B cell (primary cell): ENCODE data around the gene MYLK2. TPM values are rescaled to one million over a fixed set of nuclear protein-coding genes. Genes with fewer than 3 reads are reported as not detected.

Experiments used
- ATAC-seq: fragments of 200-7000 bp; cut with Tn5 transposase; one replicate; pipeline ENCODE4 v1.10.0; 2021; ENCODE audit warnings: low read depth, mild to moderate bottlenecking, moderate number of reproducible peaks, moderate library complexity
- CTCF ChIA-PET: fragments of 350-600 bp; sonication (Branson Sonifier 250); formaldehyde crosslinking; loops from one replicate; lab custom pipeline; 2021; ENCODE audit warnings: antibody characterized with exemption, inconsistent platforms; lab: Charles Lee
- POLR2A ChIA-PET: fragments of 350-600 bp; sonication (Branson Sonifier 250); formaldehyde crosslinking; loops from one replicate; lab custom pipeline; 2021; ENCODE audit warnings: antibody characterized with exemption; lab: Charles Lee
- DNase-seq: peaks from one replicate; pipeline ENCODE4 v3.0.0; 2013
- H2AFZ ChIP-seq: 2 replicates; pipeline ENCODE4 v1.6.1; 2012; ENCODE audit warnings: mild to moderate bottlenecking, low read depth, low read length; ENCODE audit not compliant: insufficient read depth, poor library complexity, severe bottlenecking
- H3K27ac ChIP-seq, 2 donors: 1 replicate in 1 of 2; 2 replicates in 1 of 2; pipeline ENCODE4 v1.5.1; 2012 to 2013; ENCODE audit warnings: low read length in 2 of 2, mild to moderate bottlenecking in 2 of 2, moderate library complexity in 1 of 2
- H3K27me3 ChIP-seq, 4 experiments: fragments of 200-600 bp in 1 of 4; sonication (generic) in 1 of 4; replicated peaks in 1 of 4; 1 replicate in 2 of 4; 2 replicates in 2 of 4; pipeline versions ENCODE4 v1.6.1 to v1.7.0; 2013 to 2016; ENCODE audit warnings: low read length in 3 of 4, mild to moderate bottlenecking in 2 of 4, mixed read lengths in 1 of 4, moderate library complexity in 1 of 4; ENCODE audit not compliant: insufficient read depth in 4 of 4, control insufficient read depth in 3 of 4; ENCODE audit errors: control extremely low read depth in 1 of 4
- H3K36me3 ChIP-seq, 2 experiments: replicated peaks in 1 of 2; 1 replicate in 1 of 2; 2 replicates in 1 of 2; pipeline versions ENCODE4 v1.6.1 to v1.7.1; 2013; ENCODE audit warnings: low read length in 1 of 2; ENCODE audit not compliant: insufficient read depth in 2 of 2, control insufficient read depth in 1 of 2; ENCODE audit errors: control extremely low read depth in 1 of 2, extremely low read depth in 1 of 2
- H3K4me1 ChIP-seq, 2 donors: fragments of 200-600 bp in 1 of 2; sonication (generic) in 1 of 2; 1 replicate in 1 of 2; 2 replicates in 1 of 2; pipeline versions ENCODE4 v1.5.1 to v1.6.1; 2013 to 2017; ENCODE audit warnings: low read length in 2 of 2; ENCODE audit not compliant: control insufficient read depth in 2 of 2, insufficient read depth in 2 of 2
- H3K4me2 ChIP-seq: replicated peaks from 2 replicates; pipeline ENCODE3; 2012; ENCODE audit warnings: mild to moderate bottlenecking, low read depth, low read length; ENCODE audit not compliant: poor library complexity, severe bottlenecking
- H3K4me3 ChIP-seq, 5 experiments: fragments of 200-600 bp in 1 of 5; sonication (generic) in 1 of 5; 1 replicate in 3 of 5; 2 replicates in 2 of 5; pipeline versions ENCODE4 v1.5.1 to v1.7.0; 2011 to 2016; ENCODE audit warnings: low read length in 4 of 5, mild to moderate bottlenecking in 4 of 5, low read depth in 2 of 5, control low read depth in 1 of 5, moderate library complexity in 1 of 5; ENCODE audit not compliant: insufficient read depth in 1 of 5; ENCODE audit errors: control extremely low read depth in 1 of 5, extremely low read depth in 1 of 5
- H3K79me2 ChIP-seq: fragments of 200-600 bp; sonication (generic); one replicate; pipeline ENCODE4 v1.6.0; 2016; ENCODE audit warnings: low read length; ENCODE audit not compliant: control insufficient read depth, insufficient read depth
- H3K9ac ChIP-seq: fragments of 200-600 bp; sonication (generic); 2 replicates; pipeline ENCODE4 v1.6.1; 2017; ENCODE audit warnings: mild to moderate bottlenecking, low read length, moderate library complexity
- H3K9me3 ChIP-seq, 3 donors: one replicate each; pipeline versions ENCODE4 v1.6.1 to v1.7.1; 2013; ENCODE audit warnings: low read length in 2 of 3; ENCODE audit not compliant: control insufficient read depth in 2 of 3, insufficient read depth in 1 of 3; ENCODE audit errors: control extremely low read depth in 1 of 3
- H4K20me1 ChIP-seq: 2 replicates; pipeline ENCODE4 v1.6.0; 2012; ENCODE audit warnings: mild to moderate bottlenecking, low read length; ENCODE audit not compliant: insufficient read depth, control insufficient read depth, poor library complexity, severe bottlenecking
- H3K27ac Mint-ChIP-seq: one replicate; pipeline ENCODE4 v1.8.0; 2021; ENCODE audit warnings: mixed read lengths
- H3K27me3 Mint-ChIP-seq: one replicate; pipeline ENCODE4 v1.8.0; 2021; ENCODE audit warnings: mixed read lengths
- H3K4me1 Mint-ChIP-seq: one replicate; pipeline ENCODE4 v1.8.0; 2021; ENCODE audit warnings: mixed read lengths
- H3K4me3 Mint-ChIP-seq: one replicate; pipeline ENCODE4 v1.8.0; 2021; ENCODE audit warnings: mixed read lengths
- H3K9me3 Mint-ChIP-seq: one replicate; pipeline ENCODE4 v1.8.0; 2022; ENCODE audit warnings: mixed read lengths; ENCODE audit not compliant: insufficient read depth
- CTCF ChIP-seq: fragments of 200-600 bp; IDR thresholded peaks from one replicate; pipeline ENCODE4 v1.8.0; 2022; ENCODE audit warnings: antibody characterized with exemption, mild to moderate bottlenecking
- EZH2 ChIP-seq: IDR thresholded peaks from 2 replicates; pipeline ENCODE4 v1.6.1; 2012; ENCODE audit warnings: borderline replicate concordance, low read depth, mild to moderate bottlenecking, moderate library complexity, low read length; ENCODE audit not compliant: insufficient read depth, poor library complexity, severe bottlenecking
- WGBS: methylation state at CpG from one replicate; pipeline ENCODE4 v1.1.5; 2013; ENCODE audit warnings: missing lambda C conversion rate; ENCODE audit not compliant: insufficient coverage; 5-methylcytosine and 5-hydroxymethylcytosine counted together
- intact Hi-C: fragments of 100-400 bp; cut with micrococcal nuclease; formaldehyde crosslinking; loops from one replicate; pipeline ENCODE4 v1.10.0; 2022
- polyA plus RNA-seq: library from polyadenylated mRNA; depleted of rRNA; stranded (reverse); fragments of >200 nt; gene quantifications from 2 replicates; pipeline ENCODE4 v1.2.3, GENCODE V29; 2012
- total RNA-seq, 2 donors: library from RNA; stranded (reverse); fragments of 120-200 nt in 1 of 2; gene quantifications; 1 replicate in 1 of 2; 2 replicates in 1 of 2; pipeline versions ENCODE4 v1.2.3 to v1.2.4, GENCODE V29; 2013 to 2022

Gene MYLK2
- total and polyA plus RNA-seq, 2 donors (not counting 1 experiment from before 2014, with no cell fraction given) = not detected

GRCh38 chr20:31815408-31816188, 3.6 kb upstream of the MYLK2 start:
- Histone ChIP-seq H3K4me3 (no peak overlapping the region), H3K9ac (no peak overlapping the region), H3K27me3 (no peaks in the 10 kb centered on the region), H3K36me3 (no peaks in the 10 kb centered on the region), H3K27ac (no peak overlapping the region), H3K4me2 (no peak overlapping the region), H3K4me1 (peaks cover 0 to 4% of the 10 kb centered on the region in 2 donors), H3K9me3 (no peaks in the 10 kb centered on the region), H4K20me1 (no peaks in the 10 kb centered on the region), H3K79me2 (no peaks in the 10 kb centered on the region), H2AFZ (no peak overlapping the region)
- ATAC-seq (no peak), DNase-seq (no peak)
- no peak overlapping the region for H3K27ac Mint-ChIP-seq
- no peaks in the 10 kb centered on the region for H3K9me3 Mint-ChIP-seq
- WGBS = 81% methylated on average over 9 of the region's 9 CpGs
- intact Hi-C loops = no loop called here
- no peaks in the 10 kb centered on the region for H3K27me3 Mint-ChIP-seq
- H3K4me1 Mint-ChIP-seq = no peaks in the 10 kb centered on the region
- ChIA-PET POLR2A (no interaction called here), CTCF (interaction anchor here (1.3 to 1.7 kb wide), 2 partner anchors 37 to 217 kb away, joined by 3 read pairs; no protein-coding TSS in a partner anchor)
- no peak for TF ChIP-seq CTCF
- TF ChIP-seq EZH2 = no peak
- H3K4me3 Mint-ChIP-seq = no peak overlapping the region

DNA sequence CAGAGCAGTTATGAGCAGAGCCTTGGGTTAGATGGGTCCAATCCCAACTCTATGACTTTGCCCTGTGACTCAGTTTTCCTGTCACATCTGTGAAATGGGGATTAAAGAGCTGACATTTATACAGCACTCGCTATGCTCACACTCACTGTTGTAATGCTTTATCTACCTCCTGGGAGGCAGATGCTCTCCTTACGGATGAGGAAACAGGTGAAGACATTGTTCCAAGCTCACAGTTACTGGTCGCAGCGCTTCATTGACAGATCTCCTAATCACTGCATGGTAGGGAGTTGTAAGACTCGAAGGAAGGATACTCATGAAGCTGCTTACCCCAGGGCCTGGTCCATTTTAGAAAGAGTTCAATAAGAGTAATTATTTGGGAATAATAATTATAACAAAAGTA, 2.9 kb upstream of the MYLK2 start:
- H3K27me3 Mint-ChIP-seq = peaks cover 2% of the 10 kb centered on the region
- no peaks in the 10 kb centered on the region for H3K4me1 Mint-ChIP-seq

More for the DNA sequence above, 2.9 kb upstream of the MYLK2 start:
- no peak for ATAC-seq
- H3K9me3 ChIP-seq = no peaks in the 10 kb centered on the region
- Mint-ChIP-seq H3K27ac (no peak overlapping the region), H3K9me3 (no peaks in the 10 kb centered on the region), H3K4me3 (no peak overlapping the region)
- 100% methylated on average over 1 of the region's 5 CpGs for WGBS
- no peak overlapping the region for H3K27ac ChIP-seq
- no peak for DNase-seq
- no peak overlapping the region for H3K4me2 ChIP-seq
- intact Hi-C loops = no loop called here
- no peaks in the 10 kb centered on the region for H4K20me1 ChIP-seq
- TF ChIP-seq EZH2 = no peak
- no peak for TF ChIP-seq CTCF
- H2AFZ ChIP-seq = no peak overlapping the region
- no peaks in the 10 kb centered on the region for H3K79me2 ChIP-seq
- ChIA-PET POLR2A (no interaction called here), CTCF (interaction anchor here (0.8 kb wide), 1 partner anchor 11 kb away, joined by 4 read pairs; no protein-coding TSS in a partner anchor)
- H3K36me3 ChIP-seq = no peaks in the 10 kb centered on the region
- no peaks in the 10 kb centered on the region for H3K27me3 ChIP-seq
- H3K4me3 ChIP-seq = no peak overlapping the region
- H3K9ac ChIP-seq = no peak overlapping the region
- H3K4me1 ChIP-seq = no peaks in the 10 kb centered on the region
